HEK293 (cell line): ENCODE results near the gene SEMA7A.

Source experiments
- CTCF ChIA-PET: fragments of 350-600 bp; formaldehyde crosslinking; extraction: SDS; loops from one replicate; lab custom pipeline; 2021; ENCODE audit warnings: antibody characterized with exemption; lab: Yijun Ruan, JAX
- POLR2A ChIA-PET: fragments of 300-600 bp; formaldehyde crosslinking; extraction: SDS; loops from one replicate; lab custom pipeline; 2020; ENCODE audit warnings: antibody characterized with exemption, inconsistent platforms; lab: Yijun Ruan, JAX
- H3K27ac ChIP-seq: fragments of 200-500 bp; sonication (Bioruptor generic); 2 replicates; pipeline ENCODE4 v1.5.1; 2014; ENCODE audit warnings: low read depth, low read length, control low read depth, inconsistent platforms; ENCODE audit errors: extremely low read depth
- H3K36me3 ChIP-seq, 2 experiments: fragments of 200-500 bp in 1 of 2; sonication (Bioruptor generic) in 1 of 2; 1 replicate in 1 of 2; 2 replicates in 1 of 2; pipeline ENCODE4 v1.5.1; 2014 to 2017; ENCODE audit warnings: inconsistent platforms in 2 of 2, low read length in 2 of 2; ENCODE audit not compliant: control insufficient read depth in 2 of 2, insufficient read depth in 1 of 2
- H3K4me1 ChIP-seq: fragments of 200-500 bp; sonication (Bioruptor generic); 2 replicates; pipeline ENCODE4 v1.5.1; 2014; ENCODE audit warnings: mild to moderate bottlenecking, low read length, inconsistent platforms; ENCODE audit not compliant: control insufficient read depth, insufficient read depth
- H3K4me3 ChIP-seq: 2 replicates; pipeline ENCODE4 v1.5.1; 2011; ENCODE audit warnings: low read depth, mild to moderate bottlenecking, control low read depth, low read length, moderate library complexity
- H3K9me3 ChIP-seq: fragments of 200-500 bp; sonication (Bioruptor generic); 2 replicates; pipeline ENCODE4 v1.5.1; 2014; ENCODE audit warnings: low read depth, low read length, inconsistent platforms; ENCODE audit not compliant: control insufficient read depth, insufficient read depth
- EGR2 ChIP-seq: fragments of 450-650 bp; formaldehyde crosslinking; IDR thresholded peaks from 2 replicates; pipeline ENCODE4 v1.5.1; 2016; ENCODE audit warnings: low read depth, missing biosample characterization, missing genetic modification characterization
- FEZF1 ChIP-seq: fragments of 450-650 bp; formaldehyde crosslinking; IDR thresholded peaks from 2 replicates; pipeline ENCODE4 v1.5.1; 2016; ENCODE audit warnings: missing biosample characterization, missing genetic modification characterization
- KLF1 ChIP-seq: fragments of 450-650 bp; formaldehyde crosslinking; IDR thresholded peaks from 2 replicates; pipeline ENCODE4 v1.5.1; 2016; ENCODE audit warnings: missing biosample characterization, missing genetic modification characterization
- PRDM1 ChIP-seq: fragments of 450-650 bp; formaldehyde crosslinking; IDR thresholded peaks from 2 replicates; pipeline ENCODE4; 2016; ENCODE audit warnings: missing biosample characterization, missing genetic modification characterization
- REPIN1 ChIP-seq: fragments of 450-650 bp; formaldehyde crosslinking; IDR thresholded peaks from 2 replicates; pipeline ENCODE4 v1.5.1; 2017; ENCODE audit warnings: missing biosample characterization, missing genetic modification characterization, low read depth
- SCRT1 ChIP-seq: fragments of 450-650 bp; formaldehyde crosslinking; IDR thresholded peaks from 2 replicates; pipeline ENCODE4 v1.5.1; 2016; ENCODE audit warnings: missing biosample characterization, missing genetic modification characterization, borderline replicate concordance
- SETDB1 ChIP-seq: IDR thresholded peaks from one replicate; pipeline ENCODE4 v1.6.1; 2017; ENCODE audit warnings: mild to moderate bottlenecking, low read length, moderate library complexity, mixed read lengths; ENCODE audit not compliant: insufficient read length
- SP2 ChIP-seq: fragments of 450-650 bp; formaldehyde crosslinking; IDR thresholded peaks from 2 replicates; pipeline ENCODE4 v1.5.1; 2016; ENCODE audit warnings: missing biosample characterization, missing genetic modification characterization
- SP3 ChIP-seq: fragments of 450-650 bp; formaldehyde crosslinking; IDR thresholded peaks from 2 replicates; pipeline ENCODE4 v1.5.1; 2016; ENCODE audit warnings: missing biosample characterization, missing genetic modification characterization
- TSHZ1 ChIP-seq: fragments of 450-650 bp; formaldehyde crosslinking; IDR thresholded peaks from 2 replicates; pipeline ENCODE4 v1.5.1; 2016; ENCODE audit warnings: missing biosample characterization, missing genetic modification characterization, borderline replicate concordance
- WT1 ChIP-seq: fragments of 450-650 bp; formaldehyde crosslinking; IDR thresholded peaks from 2 replicates; pipeline ENCODE4 v1.5.1; 2016; ENCODE audit warnings: missing biosample characterization, missing genetic modification characterization
- YY1 ChIP-seq: fragments of 450-650 bp; formaldehyde crosslinking; IDR thresholded peaks from 2 replicates; pipeline ENCODE4 v1.5.1; 2018; ENCODE audit warnings: missing biosample characterization, missing genetic modification characterization
- ZBTB21 ChIP-seq: fragments of 450-650 bp; formaldehyde crosslinking; IDR thresholded peaks from 2 replicates; pipeline ENCODE4 v1.5.1; 2017; ENCODE audit warnings: missing biosample characterization, missing genetic modification characterization
- ZBTB44 ChIP-seq: fragments of 450-650 bp; IDR thresholded peaks from 2 replicates; pipeline ENCODE4 v1.5.1; 2018; ENCODE audit warnings: missing biosample characterization, mild to moderate bottlenecking, missing genetic modification characterization
- ZNF132 ChIP-seq: fragments of 450-650 bp; formaldehyde crosslinking; IDR thresholded peaks from 2 replicates; pipeline ENCODE4 v1.5.1; 2017; ENCODE audit warnings: missing biosample characterization, missing genetic modification characterization, borderline replicate concordance
- ZNF155 ChIP-seq: fragments of 450-650 bp; formaldehyde crosslinking; IDR thresholded peaks from 2 replicates; pipeline ENCODE4 v1.5.1; 2016; ENCODE audit warnings: missing biosample characterization, missing genetic modification characterization
- ZNF16 ChIP-seq: fragments of 450-650 bp; formaldehyde crosslinking; IDR thresholded peaks from 2 replicates; pipeline ENCODE4 v1.5.1; 2016; ENCODE audit warnings: low read depth, missing biosample characterization, missing genetic modification characterization
- ZNF211 ChIP-seq: fragments of 450-650 bp; formaldehyde crosslinking; IDR thresholded peaks from 2 replicates; pipeline ENCODE4 v1.5.1; 2016; ENCODE audit warnings: low read depth, missing biosample characterization, missing genetic modification characterization
- ZNF239 ChIP-seq: fragments of 450-650 bp; formaldehyde crosslinking; IDR thresholded peaks from 2 replicates; pipeline ENCODE4 v1.5.1; 2016; ENCODE audit warnings: missing biosample characterization, missing genetic modification characterization
- ZNF394 ChIP-seq: fragments of 450-650 bp; formaldehyde crosslinking; IDR thresholded peaks from 2 replicates; pipeline ENCODE4 v1.5.1; 2016; ENCODE audit warnings: missing biosample characterization, missing genetic modification characterization, mild to moderate bottlenecking, moderate library complexity, borderline replicate concordance
- ZNF48 ChIP-seq: fragments of 450-650 bp; formaldehyde crosslinking; IDR thresholded peaks from 2 replicates; pipeline ENCODE4 v1.5.1; 2016; ENCODE audit warnings: missing biosample characterization, missing genetic modification characterization
- ZNF513 ChIP-seq: fragments of 450-650 bp; IDR thresholded peaks from 2 replicates; pipeline ENCODE4 v1.5.1; 2018; ENCODE audit warnings: missing biosample characterization, missing genetic modification characterization
- ZNF544 ChIP-seq: fragments of 450-650 bp; formaldehyde crosslinking; IDR thresholded peaks from 2 replicates; pipeline ENCODE4 v1.5.0; 2017; ENCODE audit warnings: missing biosample characterization, missing genetic modification characterization
- ZNF571 ChIP-seq: fragments of 450-650 bp; formaldehyde crosslinking; IDR thresholded peaks from 2 replicates; pipeline ENCODE4 v1.5.0; 2017; ENCODE audit warnings: missing biosample characterization, missing genetic modification characterization
- ZNF600 ChIP-seq: fragments of 450-650 bp; formaldehyde crosslinking; IDR thresholded peaks from 2 replicates; pipeline ENCODE4 v1.5.1; 2016; ENCODE audit warnings: missing biosample characterization, missing genetic modification characterization
- ZNF623 ChIP-seq: fragments of 450-650 bp; formaldehyde crosslinking; IDR thresholded peaks from 2 replicates; pipeline ENCODE4 v1.5.1; 2016; ENCODE audit warnings: missing biosample characterization, missing genetic modification characterization
- ZNF645 ChIP-seq: fragments of 450-650 bp; formaldehyde crosslinking; IDR thresholded peaks from 2 replicates; pipeline ENCODE4; 2016; ENCODE audit warnings: missing biosample characterization, missing genetic modification characterization
- ZNF670 ChIP-seq: fragments of 450-650 bp; formaldehyde crosslinking; IDR thresholded peaks from 2 replicates; pipeline ENCODE4 v1.5.1; 2016; ENCODE audit warnings: missing biosample characterization, missing genetic modification characterization, low read depth

SEMA7A gene

GRCh38 chr15:74384881-74385643 is 48.7 kb downstream of the SEMA7A start:
- CTCF ChIA-PET = interaction anchor here (0.5 to 25.1 kb wide), 18 partner anchors 10 to 465 kb away, joined by 3 to 768 read pairs (median 4); partner anchors contain the start of gene SEMA7A

GRCh38 chr15:74384566-74384880 is 49.2 kb downstream of the SEMA7A start:
- no peak for TF ChIP-seq SETDB1
- TF ChIP-seq ZBTB21 (tag by site-specific recombination) = no peak
- no peak for TF ChIP-seq WT1 (tag by site-specific recombination)
- no peak for TF ChIP-seq ZNF394 (tag by site-specific recombination)
- no peak for TF ChIP-seq ZNF571 (tag by site-specific recombination)
- no peak for TF ChIP-seq ZBTB44 (tag by site-specific recombination)
- TF ChIP-seq ZNF132 = no peak
- TF ChIP-seq ZNF16 (tag by site-specific recombination) = no peak
- TF ChIP-seq FEZF1 (tag by site-specific recombination) = no peak
- TF ChIP-seq ZNF155 (tag by site-specific recombination) = no peak
- no peaks in the 10 kb centered on the region for H3K4me1 ChIP-seq
- POLR2A ChIA-PET = interaction anchor here (1.0 to 2.6 kb wide), 2 partner anchors 18 to 49 kb away, joined by 4 to 11 read pairs; partner anchors contain the start of gene SEMA7A
- no peak overlapping the region for H3K4me3 ChIP-seq
- CTCF ChIA-PET = interaction anchor here (0.6 to 25.1 kb wide), 18 partner anchors 9 to 465 kb away, joined by 3 to 768 read pairs (median 5); partner anchors contain the start of gene SEMA7A
- H3K9me3 ChIP-seq = no peaks in the 10 kb centered on the region
- H3K27ac ChIP-seq = no peak overlapping the region
- H3K36me3 ChIP-seq = no peaks in the 10 kb centered on the region

More at GRCh38 chr15:74384881-74385643, 48.7 kb downstream of the SEMA7A start:
- Histone ChIP-seq H3K36me3 (no peaks in the 10 kb centered on the region), H3K4me1 (no peaks in the 10 kb centered on the region), H3K27ac (no peak overlapping the region), H3K4me3 (no peak overlapping the region), H3K9me3 (no peaks in the 10 kb centered on the region)
- POLR2A ChIA-PET = interaction anchor here (1.0 to 2.6 kb wide), 3 partner anchors 18 to 57 kb away, joined by 3 to 11 read pairs (median 4); partner anchors contain the start of gene SEMA7A
- TF ChIP-seq ZNF211 (tag by site-specific recombination) (no peak), SCRT1 (no peak), YY1 (tag by site-specific recombination) (no peak), ZNF600 (peak; percentile 19; the same call in 1 of the 2 replicates), ZNF645 (tag by site-specific recombination) (no peak), SP2 (tag by site-specific recombination) (peak; percentile 32; the same call in 1 of the 2 replicates), ZNF239 (tag by site-specific recombination) (no peak), KLF1 (tag by site-specific recombination) (peak; percentile 70; the same call in 1 of the 2 replicates), PRDM1 (tag by site-specific recombination) (no peak), SETDB1 (no peak), ZNF623 (tag by site-specific recombination) (no peak), SP3 (tag by site-specific recombination) (peak; percentile 20; the same call in 1 of the 2 replicates), TSHZ1 (tag by site-specific recombination) (no peak), EGR2 (tag by site-specific recombination) (no peak), ZNF48 (no peak), REPIN1 (no peak), ZNF544 (no peak), ZNF670 (tag by site-specific recombination) (no peak), ZNF513 (tag by site-specific recombination) (no peak)
- TF ChIP-seq, all 188 proteins: peak for 4
